Keratinocyte (primary cell): ENCODE data around the gene CDH18. TPM values are rescaled to one million over a fixed set of nuclear protein-coding genes. Genes with fewer than 3 reads are reported as not detected.

Source experiments
- DNase-seq: peaks from one replicate; pipeline ENCODE4 v3.0.0-alpha.2; 2011; ENCODE audit warnings: low read depth, missing footprints, low spot score
- FAIRE-seq: peaks from 2 replicates; lab custom pipeline; 2011; peaks lifted over from hg19 to GRCh38; lab: Jason Lieb, UNC
- H2AFZ ChIP-seq: 2 replicates; pipeline ENCODE4 v1.6.0; 2012; ENCODE audit warnings: low read length, control low read depth, inconsistent platforms; ENCODE audit not compliant: control insufficient read depth
- H3K27ac ChIP-seq: 2 replicates; pipeline ENCODE4 v1.5.1; 2011; ENCODE audit warnings: low read length; ENCODE audit not compliant: control insufficient read depth, insufficient read depth
- H3K27me3 ChIP-seq: 3 replicates; pipeline ENCODE4 v1.6.0; 2011; ENCODE audit warnings: low read length; ENCODE audit not compliant: control insufficient read depth, insufficient read depth; ENCODE audit errors: extremely low read depth
- H3K36me3 ChIP-seq, 2 experiments: 2 replicates in 1 of 2; 3 replicates in 1 of 2; pipeline ENCODE4 v1.5.1; 2011; ENCODE audit warnings: low read length in 2 of 2, mild to moderate bottlenecking in 1 of 2; ENCODE audit not compliant: control insufficient read depth in 2 of 2, insufficient read depth in 2 of 2; ENCODE audit errors: extremely low read depth in 1 of 2
- H3K4me1 ChIP-seq: 3 replicates; pipeline ENCODE4 v1.5.1; 2011; ENCODE audit warnings: low read length; ENCODE audit not compliant: control insufficient read depth, insufficient read depth; ENCODE audit errors: extremely low read depth
- H3K4me2 ChIP-seq: 3 replicates; pipeline ENCODE4 v1.6.0; 2011; ENCODE audit warnings: low read depth, low read length; ENCODE audit not compliant: control insufficient read depth, insufficient read depth; ENCODE audit errors: extremely low read depth
- H3K4me3 ChIP-seq, 3 experiments: fragments of 200-600 bp in 1 of 3; sonication (generic) in 1 of 3; 2 replicates in 2 of 3; 3 replicates in 1 of 3; pipeline ENCODE4 v1.5.1; 2011 to 2016; ENCODE audit warnings: low read length in 3 of 3, mild to moderate bottlenecking in 3 of 3, control low read depth in 2 of 3, inconsistent platforms in 1 of 3, low read depth in 1 of 3, mixed read lengths in 1 of 3, mixed run types in 1 of 3, moderate library complexity in 1 of 3; ENCODE audit not compliant: control insufficient read depth in 2 of 3, insufficient read depth in 2 of 3; ENCODE audit errors: extremely low read depth in 1 of 3
- H3K79me2 ChIP-seq: 2 replicates; pipeline ENCODE4 v1.6.0; 2012; ENCODE audit warnings: low read length; ENCODE audit not compliant: control insufficient read depth, insufficient read depth
- H3K9ac ChIP-seq: 3 replicates; pipeline ENCODE4 v1.6.0; 2011; ENCODE audit warnings: low read length; ENCODE audit not compliant: control insufficient read depth, insufficient read depth; ENCODE audit errors: extremely low read depth
- H3K9me1 ChIP-seq: 3 replicates; pipeline ENCODE4 v1.6.0; 2011; ENCODE audit warnings: low read length; ENCODE audit not compliant: control insufficient read depth, insufficient read depth; ENCODE audit errors: extremely low read depth
- H3K9me3 ChIP-seq: 2 replicates; pipeline ENCODE4 v1.5.1; 2012; ENCODE audit warnings: low read depth, low read length; ENCODE audit not compliant: control insufficient read depth
- H4K20me1 ChIP-seq: 3 replicates; pipeline ENCODE4 v1.6.0; 2011; ENCODE audit warnings: low read length; ENCODE audit not compliant: control insufficient read depth, insufficient read depth; ENCODE audit errors: extremely low read depth
- EZH2 ChIP-seq: IDR thresholded peaks from one replicate; pipeline ENCODE4 v1.6.1; 2012; ENCODE audit warnings: inconsistent platforms, mild to moderate bottlenecking, low read length, moderate library complexity
- dilution Hi-C: fragments of 300-500 bp; cut with MboI; formaldehyde crosslinking; loops from one replicate; pipeline ENCODE4 v1.7.0; 2020; ENCODE audit warnings: low sequenced_read_pairs; ENCODE audit not compliant: extremely low pct_ligation_motif_present
- polyA plus RNA-seq, 5 experiments: library from polyadenylated mRNA; depleted of rRNA in 3 of 5; stranded (reverse) in 3 of 5; stranded (forward) in 1 of 5; unstranded in 1 of 5; fragments of >200 nt; gene quantifications; 1 replicate in 1 of 5; 2 replicates in 3 of 5; 3 replicates in 1 of 5; pipeline versions ENCODE4 v1.2.1 to v1.2.3, GENCODE V29; 2011 to 2012; ENCODE audit warnings: missing spikeins in 2 of 5, low read depth in 1 of 5, low replicate concordance in 1 of 5
- TF ChIP-seq, protein P1 (sequence below), 3 experiments: IDR thresholded peaks in 1 of 3; conservative IDR thresholded peaks in 1 of 3; optimal IDR thresholded peaks in 1 of 3; 2 replicates in 2 of 3; 3 replicates in 1 of 3; pipeline versions ENCODE3 to v1.5.1; 2011; ENCODE audit warnings: low read length in 3 of 3, mild to moderate bottlenecking in 3 of 3, moderate library complexity in 2 of 3, control low read depth in 1 of 3, inconsistent platforms in 1 of 3; ENCODE audit not compliant: insufficient read depth in 2 of 3; ENCODE audit errors: extremely low read depth in 1 of 3

The CDH18 gene
- polyA plus RNA-seq, 1 donor (not counting 4 experiments of a cell fraction or from before 2014, with no cell fraction given), result 0.41 TPM

DNA sequence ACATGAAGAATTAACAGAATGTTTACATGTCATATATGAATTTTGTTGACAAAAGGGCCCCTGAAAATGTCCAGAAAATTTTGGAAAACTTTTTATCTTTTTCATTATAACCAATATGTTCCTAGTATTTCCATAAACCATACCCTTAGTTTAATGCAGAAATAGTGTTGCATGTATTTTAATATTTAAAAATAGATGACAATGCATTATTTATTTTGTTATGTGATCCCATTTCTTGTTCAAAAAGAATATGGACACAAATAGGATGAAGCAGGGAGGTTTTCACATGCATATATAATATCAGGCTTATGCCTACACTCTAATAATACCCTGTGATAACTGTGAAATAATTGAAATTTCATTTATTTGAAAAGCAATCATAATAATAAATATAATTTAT is 500.5 kb downstream of the CDH18 start:
- no peaks in the 10 kb centered on the region for H3K9me1 ChIP-seq
- DNase-seq (no peak), FAIRE-seq (no peak)
- no peaks in the 10 kb centered on the region for H3K36me3 ChIP-seq
- H3K27ac ChIP-seq, result no peak overlapping the region
- no peaks in the 10 kb centered on the region for H3K4me1 ChIP-seq
- no peak overlapping the region for H3K4me2 ChIP-seq
- TF ChIP-seq, protein P1, sequence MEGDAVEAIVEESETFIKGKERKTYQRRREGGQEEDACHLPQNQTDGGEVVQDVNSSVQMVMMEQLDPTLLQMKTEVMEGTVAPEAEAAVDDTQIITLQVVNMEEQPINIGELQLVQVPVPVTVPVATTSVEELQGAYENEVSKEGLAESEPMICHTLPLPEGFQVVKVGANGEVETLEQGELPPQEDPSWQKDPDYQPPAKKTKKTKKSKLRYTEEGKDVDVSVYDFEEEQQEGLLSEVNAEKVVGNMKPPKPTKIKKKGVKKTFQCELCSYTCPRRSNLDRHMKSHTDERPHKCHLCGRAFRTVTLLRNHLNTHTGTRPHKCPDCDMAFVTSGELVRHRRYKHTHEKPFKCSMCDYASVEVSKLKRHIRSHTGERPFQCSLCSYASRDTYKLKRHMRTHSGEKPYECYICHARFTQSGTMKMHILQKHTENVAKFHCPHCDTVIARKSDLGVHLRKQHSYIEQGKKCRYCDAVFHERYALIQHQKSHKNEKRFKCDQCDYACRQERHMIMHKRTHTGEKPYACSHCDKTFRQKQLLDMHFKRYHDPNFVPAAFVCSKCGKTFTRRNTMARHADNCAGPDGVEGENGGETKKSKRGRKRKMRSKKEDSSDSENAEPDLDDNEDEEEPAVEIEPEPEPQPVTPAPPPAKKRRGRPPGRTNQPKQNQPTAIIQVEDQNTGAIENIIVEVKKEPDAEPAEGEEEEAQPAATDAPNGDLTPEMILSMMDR (optimal IDR thresholded peaks at IDR 0.05 in 1 of 3, IDR thresholded peaks at IDR 0.05 in 1 of 3, conservative IDR thresholded peaks at IDR 0.05 in 1 of 3; ENCODE audit: extremely low read depth in 1 of 3, insufficient read depth in 2 of 3, low read length in 3 of 3), result no peak
- no peak for TF ChIP-seq EZH2
- no peaks in the 10 kb centered on the region for H3K9me3 ChIP-seq
- H3K4me3 ChIP-seq, result no peak overlapping the region
- H2AFZ ChIP-seq, result no peak overlapping the region
- H3K27me3 ChIP-seq, result no peaks in the 10 kb centered on the region
- dilution Hi-C loops, result no loop called here
- H4K20me1 ChIP-seq, result no peaks in the 10 kb centered on the region
- no peaks in the 10 kb centered on the region for H3K79me2 ChIP-seq
- H3K9ac ChIP-seq, result no peak overlapping the region

DNA sequence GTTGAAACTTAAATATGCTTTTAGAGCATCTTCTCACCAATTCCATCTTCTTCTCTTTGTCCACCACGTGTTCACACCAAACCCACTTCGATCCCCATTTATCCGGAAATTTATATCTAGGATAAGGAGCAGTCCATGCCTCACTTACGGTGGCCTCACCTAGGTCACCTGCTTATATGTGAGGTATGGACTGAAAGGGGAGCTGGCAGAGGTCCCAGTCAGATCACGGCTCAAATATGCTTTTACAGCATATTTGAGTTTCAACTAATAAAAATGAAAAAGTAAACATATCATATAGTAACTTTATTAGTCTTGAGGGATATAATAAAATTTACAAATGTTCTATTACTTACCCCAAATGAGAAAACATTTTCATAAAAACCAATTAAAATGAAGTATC is 508.4 kb downstream of the CDH18 start:
- Histone ChIP-seq H3K79me2 (no peaks in the 10 kb centered on the region), H3K9me3 (no peaks in the 10 kb centered on the region), H3K4me3 (no peak overlapping the region), H2AFZ (no peak overlapping the region), H3K27me3 (no peaks in the 10 kb centered on the region), H3K9ac (no peak overlapping the region), H4K20me1 (no peaks in the 10 kb centered on the region), H3K9me1 (no peaks in the 10 kb centered on the region), H3K4me2 (no peak overlapping the region), H3K36me3 (no peaks in the 10 kb centered on the region), H3K4me1 (no peaks in the 10 kb centered on the region), H3K27ac (no peak overlapping the region)
- dilution Hi-C loops, result no loop called here
- no peak for TF ChIP-seq EZH2
- TF ChIP-seq, protein P1 (optimal IDR thresholded peaks at IDR 0.05 in 1 of 3, IDR thresholded peaks at IDR 0.05 in 1 of 3, conservative IDR thresholded peaks at IDR 0.05 in 1 of 3; ENCODE audit: extremely low read depth in 1 of 3, insufficient read depth in 2 of 3, low read length in 3 of 3), result no peak
- no peak for FAIRE-seq
- no peak for DNase-seq
